Activated naive CD4-positive, alpha-beta T cell treated with anti-CD3 and anti-CD28 coated beads, Interleukin-2, amount 50 U/mL, for 16 hours (primary cell): ENCODE measurements around the gene GBGT1.
"Not testable (repeated sequence)": the region's sequence is repeated elsewhere in the genome, so short reads cannot be mapped to it uniquely, and the experiment has no call there.

Experiments used
- DNase-seq: peaks from one replicate; pipeline ENCODE4 v3.0.0-alpha.2; 2020

GBGT1 gene

DNA sequence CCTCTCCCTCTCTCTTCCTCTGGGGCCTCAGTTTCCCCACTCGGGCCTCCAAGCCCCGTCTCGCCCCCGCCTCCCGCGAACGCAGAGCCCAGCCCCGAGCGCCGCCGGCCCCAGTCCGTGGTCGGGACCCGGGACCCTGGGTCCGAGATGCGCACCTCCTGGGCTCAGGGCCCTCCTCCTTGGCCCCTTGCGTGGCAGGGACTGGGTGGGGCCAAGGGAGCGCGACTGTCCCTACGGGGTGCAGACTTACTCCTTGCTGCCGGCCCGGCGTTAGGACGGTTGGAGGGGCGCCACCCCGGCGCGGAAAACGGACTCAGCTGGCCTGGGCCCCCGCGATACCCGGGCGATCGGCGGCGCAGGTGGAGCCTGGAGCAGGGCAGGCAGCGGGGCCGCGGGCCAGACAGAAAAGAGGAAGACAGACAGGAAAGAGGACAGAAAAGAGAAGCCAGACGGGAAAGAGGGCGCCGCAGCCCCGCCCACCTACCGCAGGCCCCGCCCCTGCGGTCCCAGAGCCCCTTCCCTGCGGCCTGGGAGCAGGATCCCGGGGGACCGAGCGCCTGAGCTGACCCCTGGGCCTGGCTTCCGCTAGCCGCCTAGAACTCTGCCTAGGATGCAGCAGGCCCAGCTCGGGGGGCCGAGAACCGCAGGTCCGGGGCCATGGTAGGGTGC, at the start of gene GBGT1:
GBGT1 (minus strand) TSS at position 411 of the 669 bp plus-strand sequence. CDS start 1,502 bp downstream, outside the sequence.
- DNase-seq: peak; percentile 37

DNA sequence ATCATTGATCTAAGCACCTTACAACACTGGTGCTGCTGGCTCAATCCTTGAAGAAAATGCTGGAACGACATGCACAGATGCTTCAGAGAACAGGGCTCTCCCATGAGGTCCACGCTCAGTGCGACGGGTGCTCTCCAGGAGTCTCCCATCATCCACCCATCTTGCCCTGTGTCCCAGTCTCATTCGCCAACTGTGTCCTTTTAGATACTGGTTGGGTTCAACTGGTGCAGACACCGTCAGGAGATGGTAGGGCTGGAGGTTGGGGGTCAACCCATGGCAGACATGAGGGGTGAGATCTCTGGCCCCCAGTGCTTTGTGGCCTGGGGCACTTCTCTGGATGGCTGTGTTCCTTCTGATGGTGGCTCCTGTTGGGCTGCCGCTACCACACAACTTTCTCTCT, 46.9 kb upstream of the GBGT1 start:
- no peak for DNase-seq

DNA sequence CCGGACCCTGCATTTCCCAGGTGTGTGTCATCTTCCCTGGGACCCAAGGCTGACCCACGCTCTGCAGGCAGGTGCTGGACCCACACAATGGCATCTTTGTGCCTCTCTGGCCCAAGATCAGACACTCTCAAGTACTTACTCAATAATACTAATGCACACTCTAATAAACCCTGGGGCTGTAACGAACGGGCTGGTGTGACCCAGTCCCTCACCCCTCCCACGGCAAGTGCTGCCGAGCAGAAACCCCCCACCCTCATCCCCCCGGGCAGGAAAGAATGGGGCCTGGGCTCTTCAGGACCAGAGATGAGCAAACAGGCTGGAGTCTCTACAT, 46.5 kb upstream of the GBGT1 start:
- no peak for DNase-seq

DNA sequence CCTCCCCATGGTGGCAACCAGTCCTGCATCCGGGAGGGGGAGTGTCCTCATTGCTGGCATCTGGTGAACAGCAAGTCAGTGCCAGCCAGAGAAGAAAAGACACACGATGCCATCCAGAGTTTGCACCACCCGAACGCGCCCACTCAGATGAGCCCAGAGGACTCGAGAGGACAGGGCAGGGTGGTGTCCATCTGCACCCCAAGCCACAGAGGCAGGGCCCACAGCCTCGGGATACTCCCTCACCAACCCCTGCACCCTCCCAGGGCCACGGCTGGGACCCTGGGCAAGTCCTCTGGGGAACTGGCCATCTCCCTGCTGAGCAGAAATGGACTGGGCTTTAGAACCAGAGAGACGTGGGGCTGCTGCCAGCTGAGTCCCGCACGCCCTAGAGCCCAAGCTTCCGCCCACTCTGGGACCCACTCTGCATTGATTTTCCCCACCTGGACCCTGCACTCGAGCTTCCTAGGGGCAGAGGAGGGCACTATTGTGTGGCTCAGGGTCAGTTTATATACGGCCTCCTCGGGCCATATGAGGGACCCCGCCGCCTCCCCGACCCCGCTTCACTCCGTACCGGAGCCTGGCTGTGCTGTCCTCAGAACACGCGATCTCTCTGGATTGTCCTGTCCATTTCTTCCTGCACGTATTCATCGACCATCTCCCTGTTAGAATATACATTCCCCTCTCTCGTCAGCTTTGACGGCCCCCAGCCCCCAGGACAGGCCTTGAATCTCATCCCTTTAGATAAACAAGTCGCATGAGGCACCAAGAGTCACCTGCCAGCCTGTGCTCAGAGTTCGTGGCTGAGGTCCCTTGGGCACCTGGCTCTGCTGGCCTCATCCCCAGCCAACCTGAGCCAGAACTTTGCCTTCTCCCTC, 45.9 kb upstream of the GBGT1 start:
- not testable (repeated sequence) for DNase-seq

DNA sequence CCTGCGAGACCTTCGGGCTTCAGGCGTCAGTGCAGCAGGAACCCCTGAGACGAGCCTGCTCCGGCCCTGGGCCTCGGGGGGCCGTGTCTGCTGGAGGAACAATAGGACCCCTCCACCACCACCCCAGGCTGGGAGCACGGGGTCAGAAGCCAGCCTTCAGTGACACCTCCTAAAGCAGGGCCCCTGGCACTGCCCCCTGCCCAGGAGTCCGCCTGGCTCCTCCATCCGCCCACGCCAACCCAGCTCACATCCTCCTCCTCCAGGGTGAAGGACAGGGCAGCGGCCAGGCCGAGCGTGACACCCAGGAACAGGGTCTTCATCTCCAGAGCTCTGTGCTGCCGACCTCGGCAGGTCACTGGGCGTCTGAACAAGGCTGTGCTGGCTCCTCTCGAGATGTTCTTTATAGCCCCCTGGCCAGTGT, 45.2 kb upstream of the GBGT1 start, which contains the start of gene OBP2B:
OBP2B (minus strand) TSS at position 371 of the 421 bp plus-strand sequence; CDS start at position 320, 51 bp downstream.
- DNase-seq: not testable (repeated sequence)

DNA sequence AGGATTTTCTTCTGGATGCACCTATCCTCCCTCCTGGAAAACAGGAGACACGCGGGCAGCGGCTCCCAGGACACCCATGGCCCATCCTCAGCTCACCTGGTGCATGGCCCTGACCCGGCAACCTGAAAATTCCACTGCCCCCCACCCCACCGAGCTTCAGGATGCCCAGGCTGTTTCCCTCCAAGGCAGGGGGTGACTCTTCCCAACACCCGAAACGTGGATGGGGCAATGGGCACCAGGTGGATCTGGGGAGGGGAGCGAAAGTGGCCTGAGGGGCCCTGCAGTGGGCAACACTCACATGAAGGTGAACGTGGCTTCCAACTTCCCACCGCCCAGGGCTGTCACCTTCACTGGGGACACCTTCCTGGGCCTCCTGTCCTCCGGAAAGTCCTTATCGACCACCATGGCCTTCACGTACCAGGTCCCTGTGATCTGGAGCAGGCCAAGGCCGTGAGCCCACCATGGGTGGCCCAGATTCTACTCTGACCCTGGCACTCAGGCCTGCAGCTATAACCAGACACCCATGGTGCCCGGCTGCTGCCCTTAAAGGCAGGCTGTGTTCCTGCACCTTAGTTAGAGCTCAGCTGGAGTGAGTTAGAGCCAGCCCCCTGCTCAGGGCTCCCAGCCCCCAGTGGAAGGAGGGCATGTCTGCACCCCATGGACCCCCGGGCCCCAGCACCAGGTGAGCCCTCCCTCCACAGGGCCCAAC, 44.6 kb upstream of the GBGT1 start:
- not testable (repeated sequence) for DNase-seq

DNA sequence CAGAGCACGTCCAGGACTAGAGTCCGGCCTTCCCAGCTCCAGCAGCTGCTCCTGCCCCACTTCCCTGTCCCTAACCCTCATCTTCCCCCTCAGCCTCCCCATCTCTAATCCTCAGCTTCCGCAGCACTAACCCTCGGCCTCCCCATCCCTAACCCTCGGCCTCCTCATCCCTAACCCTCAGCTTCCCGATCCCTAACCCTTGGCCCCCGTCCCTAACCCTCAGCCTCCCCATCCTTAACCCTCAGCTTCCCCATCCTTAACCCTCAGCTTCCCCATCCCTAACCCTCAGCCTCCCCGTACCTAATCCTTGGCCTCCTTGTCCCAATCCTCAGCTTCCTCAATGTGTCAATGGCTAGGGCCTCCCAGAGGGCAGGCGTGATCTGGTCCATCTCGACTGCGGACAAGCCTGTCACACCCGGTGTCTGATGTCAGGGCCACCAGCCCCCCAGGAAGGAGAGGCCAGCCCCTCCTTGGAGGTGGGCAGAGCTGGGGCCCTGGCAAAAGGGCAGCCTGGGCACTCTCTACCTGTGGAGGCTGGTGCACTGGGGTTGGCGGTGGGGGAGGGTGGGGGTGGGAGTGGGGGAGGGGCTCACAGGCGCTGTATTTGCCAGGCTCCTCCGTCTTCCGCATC, 43.9 kb upstream of the GBGT1 start:
- DNase-seq: no peak

DNA sequence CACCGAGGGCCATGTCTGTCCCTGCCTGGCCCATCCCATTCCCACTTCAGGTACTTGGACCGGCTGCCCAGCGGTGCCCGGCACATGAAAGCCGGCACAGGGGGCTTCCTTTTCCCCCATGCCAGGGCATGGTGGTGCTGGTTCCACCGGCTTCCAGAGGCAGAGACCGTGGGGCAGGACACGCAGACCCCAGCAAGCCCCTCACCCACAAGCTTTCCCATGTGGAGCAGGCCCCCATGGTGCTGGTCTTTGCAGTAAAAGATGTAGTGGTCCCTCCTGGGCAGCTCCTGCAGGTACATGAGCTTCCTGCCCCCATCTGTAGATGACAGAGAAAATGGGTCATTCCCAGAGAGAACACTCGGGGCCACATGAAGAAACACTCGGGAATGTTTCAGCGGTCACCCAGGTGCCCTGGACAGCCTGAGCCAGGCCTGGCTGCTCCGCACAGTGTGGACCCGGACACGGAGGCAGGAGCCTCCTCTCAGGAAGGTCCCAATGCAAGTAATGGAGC, 43.4 kb upstream of the GBGT1 start:
- DNase-seq: no peak

DNA sequence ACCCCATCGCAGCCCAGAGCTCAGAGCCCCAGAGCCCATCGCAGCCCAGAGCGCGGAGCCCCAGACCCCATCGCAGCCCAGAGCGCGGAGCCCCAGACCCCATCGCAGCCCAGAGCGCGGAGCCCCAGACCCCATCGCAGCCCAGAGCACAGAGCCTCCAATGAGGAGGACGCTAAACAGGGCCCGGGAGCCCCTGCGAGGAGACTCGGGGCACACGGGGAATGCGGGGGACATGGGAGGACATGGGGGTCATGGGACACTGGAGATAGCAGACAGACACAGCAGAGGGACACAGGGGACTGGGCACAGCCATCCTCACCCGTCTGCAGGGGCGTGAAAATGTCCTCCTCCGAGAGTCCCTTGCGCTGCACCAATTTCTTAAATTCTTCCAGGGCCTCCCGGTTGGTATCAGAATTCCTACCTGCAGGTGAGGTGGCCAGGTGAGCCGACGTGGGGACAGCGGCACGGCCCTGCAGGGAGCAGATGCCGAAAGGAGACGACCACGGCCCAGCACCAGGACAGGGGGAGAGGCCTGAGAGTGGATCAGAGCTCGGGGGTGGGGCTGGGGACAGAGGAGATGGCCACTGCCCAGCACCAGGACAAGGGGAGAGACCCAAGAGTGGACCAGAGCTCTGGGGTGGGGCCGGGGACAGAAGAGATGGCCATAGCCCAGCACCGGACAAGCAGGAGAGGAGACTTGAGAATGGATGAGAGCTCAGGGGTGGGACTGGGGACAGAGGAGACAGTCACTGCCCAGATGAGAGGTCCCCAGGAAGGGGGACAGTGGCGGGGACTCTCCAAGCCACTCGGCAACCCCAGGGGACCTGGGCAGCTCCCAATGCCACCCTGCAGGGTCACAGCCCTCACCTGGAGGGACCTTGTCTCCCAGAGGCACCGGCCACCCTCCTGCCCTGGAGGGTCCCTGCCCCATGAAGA, 42.5 kb upstream of the GBGT1 start:
- DNase-seq: no peak

DNA sequence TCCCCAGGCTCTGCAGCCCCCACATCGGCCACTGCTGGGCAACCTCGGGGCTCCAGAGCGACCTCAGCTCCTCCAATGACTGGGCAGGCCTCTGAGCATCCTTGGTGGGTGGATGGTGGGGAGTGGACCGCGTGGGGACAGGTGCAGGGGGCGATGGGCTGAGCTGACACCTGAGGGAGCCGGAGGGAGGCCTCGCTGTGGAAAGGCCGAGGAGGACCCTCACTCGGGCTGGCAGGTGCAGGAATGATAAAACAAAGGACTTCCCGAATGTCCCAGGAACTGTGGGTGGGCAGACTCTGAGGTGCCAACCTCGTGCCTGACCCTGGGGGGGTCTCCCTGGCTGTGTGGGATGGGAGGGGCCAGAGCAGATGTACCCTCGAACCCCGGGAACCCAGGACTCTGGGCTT, 41.8 kb upstream of the GBGT1 start:
- not testable (repeated sequence) for DNase-seq

DNA sequence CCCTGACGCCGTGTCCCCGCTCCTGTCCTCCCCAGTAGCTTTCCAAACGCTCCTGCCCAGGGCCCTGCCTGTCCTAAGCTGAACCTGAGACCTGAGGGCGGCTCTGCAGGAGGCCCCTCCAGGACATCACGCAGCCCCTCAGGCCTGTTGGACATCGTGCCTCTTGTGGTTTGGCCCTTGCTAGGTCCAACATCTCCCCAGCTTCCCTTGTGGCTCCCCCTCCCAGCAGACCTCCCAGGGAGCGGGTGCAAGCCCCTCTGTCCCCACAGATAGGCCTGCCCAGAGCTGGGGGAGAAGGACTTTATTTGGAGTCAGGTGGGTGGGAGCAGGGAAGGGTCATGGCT, 41.3 kb upstream of the GBGT1 start:
- DNase-seq: no peak

DNA sequence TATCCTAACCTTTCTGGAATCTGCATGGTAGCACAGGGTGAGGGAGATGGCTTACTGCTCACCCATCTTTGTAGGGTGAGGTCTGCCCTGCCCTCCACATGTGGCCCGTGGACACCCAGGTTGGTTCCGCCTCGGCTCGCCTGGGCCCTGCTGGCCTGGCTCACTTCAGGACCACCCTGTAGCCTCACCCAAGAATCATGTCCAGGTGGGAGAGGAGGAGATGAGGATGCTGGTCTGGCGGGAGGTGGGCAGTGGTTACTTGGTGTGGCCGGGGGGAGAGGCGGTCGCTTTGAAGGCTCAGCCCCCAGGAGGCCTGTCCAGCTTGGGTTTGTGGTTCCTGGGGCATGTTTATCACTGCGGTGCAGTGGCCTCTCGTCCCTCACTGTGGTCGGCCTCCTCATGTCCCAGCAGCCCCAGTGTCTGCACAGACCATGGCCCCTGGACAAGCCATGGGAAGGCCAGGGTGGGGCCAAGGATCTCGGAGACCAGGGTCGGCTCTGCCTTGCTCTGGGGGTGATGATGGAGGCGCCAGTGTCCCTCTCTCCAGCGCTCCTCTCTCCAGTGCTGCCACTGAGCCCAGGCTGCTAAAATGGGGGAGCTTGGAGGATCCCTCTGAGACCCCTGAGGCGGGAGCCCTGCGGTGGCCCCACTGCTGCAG, 40.8 kb upstream of the GBGT1 start:
- DNase-seq: no peak

DNA sequence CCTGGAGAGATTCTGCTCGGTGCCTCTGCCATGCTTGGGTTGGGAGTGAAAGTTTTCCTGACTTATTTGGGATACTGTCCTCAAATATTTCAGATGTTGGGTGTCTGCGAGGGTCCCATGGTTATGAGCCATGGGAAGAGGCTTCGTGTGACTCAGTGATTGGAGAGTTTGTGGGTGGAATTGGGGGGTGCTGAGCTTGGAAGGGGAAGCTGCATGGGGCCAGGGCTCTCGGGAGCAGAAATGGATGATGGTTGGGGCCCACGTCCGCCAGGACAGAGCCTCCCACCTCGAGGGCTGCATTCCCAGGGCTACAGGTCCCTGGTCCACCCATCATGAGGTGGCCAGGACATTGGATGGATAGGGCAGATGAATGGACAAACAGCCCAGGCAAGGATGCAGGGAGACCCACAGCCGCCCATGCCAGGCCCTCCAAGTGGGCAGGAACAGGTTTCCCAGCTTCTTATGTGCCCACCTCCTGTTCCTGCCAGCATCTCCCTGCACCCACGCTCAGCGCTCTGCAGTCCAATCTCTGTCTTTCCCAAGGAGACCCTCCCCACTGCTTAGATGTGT, 39.9 kb upstream of the GBGT1 start:
- no peak for DNase-seq

DNA sequence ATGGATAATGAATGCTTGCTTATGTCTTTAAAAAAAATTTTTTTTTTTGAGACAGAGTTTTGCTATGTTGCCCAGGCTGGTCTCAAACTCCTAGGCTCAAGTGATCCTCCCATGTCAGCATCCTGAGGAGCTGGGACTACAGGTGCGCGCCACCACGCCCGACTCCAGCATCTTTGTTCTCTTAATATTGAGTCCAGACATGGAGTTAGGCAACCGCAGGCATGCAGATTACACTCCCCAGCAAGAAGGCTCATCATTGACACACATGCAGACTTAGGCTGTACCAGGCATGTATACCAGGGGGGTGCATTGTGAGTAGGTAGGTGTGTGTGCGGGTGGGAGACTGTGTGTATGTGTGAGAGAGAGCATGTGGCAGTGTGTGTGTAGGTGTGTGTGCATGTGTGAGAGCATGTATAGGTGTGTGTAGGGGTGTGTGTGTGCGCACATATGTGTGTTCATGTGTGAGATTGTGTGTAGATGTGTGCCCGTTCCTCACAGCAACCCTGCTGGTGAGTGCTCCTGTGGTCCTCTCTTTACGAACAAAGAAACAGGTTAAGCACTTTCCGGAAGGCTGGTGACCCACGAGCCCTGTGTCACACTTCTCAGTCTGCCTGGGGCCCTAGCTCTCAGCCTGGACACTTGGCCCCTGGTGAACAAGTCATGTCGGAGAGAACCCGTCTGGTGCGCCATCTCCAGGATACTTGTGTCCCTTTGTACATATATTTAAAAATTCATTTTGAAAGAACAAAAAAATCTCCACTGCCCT, 39.2 kb upstream of the GBGT1 start:
- no peak for DNase-seq

DNA sequence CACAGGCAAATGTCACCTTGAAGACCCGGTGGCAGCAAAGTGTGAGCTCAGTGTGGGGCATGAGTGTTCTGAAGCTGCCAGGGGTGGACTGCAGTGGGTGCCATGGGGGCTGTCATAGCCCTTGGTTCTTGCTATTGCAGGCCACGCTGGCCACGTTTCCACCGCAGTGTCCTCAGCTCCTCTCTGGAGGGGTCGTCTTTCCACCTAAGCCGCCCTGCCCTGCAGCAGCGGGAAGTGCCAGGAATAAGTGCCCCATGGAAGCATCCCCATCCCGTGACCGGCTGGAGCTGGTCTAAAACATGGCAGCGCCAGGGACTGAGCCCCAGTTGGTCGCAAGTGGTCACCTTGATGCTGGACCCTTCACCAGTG, 38.4 kb upstream of the GBGT1 start:
- no peak for DNase-seq

DNA sequence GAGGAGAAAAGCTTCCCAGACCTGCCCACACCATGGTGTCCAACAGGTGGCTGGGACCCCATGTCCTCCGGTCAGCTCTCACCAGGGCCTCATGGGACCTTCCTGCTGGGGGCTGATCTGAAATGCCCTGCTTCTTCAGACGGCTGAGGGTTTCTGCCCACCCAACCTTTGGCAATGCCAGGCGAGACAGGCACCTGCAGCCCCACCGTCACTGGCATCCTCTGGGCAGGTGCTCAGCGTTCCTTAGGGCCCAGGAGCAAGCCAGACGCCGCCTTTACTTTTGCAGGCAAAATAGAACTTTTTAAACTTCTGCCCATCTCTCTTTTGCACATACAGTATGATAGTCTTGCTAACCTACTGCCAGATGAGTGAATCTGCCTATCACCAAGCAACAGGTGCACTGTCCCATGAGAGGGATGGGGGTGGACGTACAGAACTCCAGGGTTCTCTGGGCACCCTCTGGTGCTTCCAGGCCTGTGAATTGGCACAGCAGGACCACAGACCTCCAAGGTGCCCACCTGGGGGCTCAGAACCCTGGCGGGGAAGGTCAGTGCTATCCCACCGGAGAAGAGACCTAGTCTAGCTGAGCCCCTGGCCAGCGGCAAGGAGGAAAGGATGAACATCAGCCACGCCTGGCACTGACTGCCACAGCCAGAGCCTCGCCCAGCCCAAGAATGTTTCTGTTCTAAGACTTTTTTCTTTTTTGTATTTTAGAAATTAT, 37.9 kb upstream of the GBGT1 start:
- DNase-seq: no peak

DNA sequence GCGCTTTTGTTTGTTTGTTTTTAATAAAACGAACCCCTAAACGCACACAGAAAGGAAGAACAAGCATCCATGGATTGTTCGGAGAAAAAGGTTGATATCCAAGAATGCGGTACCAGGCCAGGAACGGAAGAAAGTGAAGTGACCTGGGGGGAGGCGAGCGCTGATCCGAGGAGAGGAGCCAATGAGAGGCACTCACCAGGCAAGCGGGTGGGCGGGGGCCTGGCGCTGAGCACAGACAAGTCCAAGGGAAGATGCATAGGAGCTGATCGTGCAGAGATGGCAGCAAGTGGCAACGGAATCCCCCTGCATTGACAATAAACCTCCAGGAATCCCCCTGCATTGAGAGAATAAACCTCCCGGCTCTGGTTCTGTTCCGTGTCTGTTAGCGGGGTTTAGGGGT, 36.9 kb upstream of the GBGT1 start:
- DNase-seq: no peak

DNA sequence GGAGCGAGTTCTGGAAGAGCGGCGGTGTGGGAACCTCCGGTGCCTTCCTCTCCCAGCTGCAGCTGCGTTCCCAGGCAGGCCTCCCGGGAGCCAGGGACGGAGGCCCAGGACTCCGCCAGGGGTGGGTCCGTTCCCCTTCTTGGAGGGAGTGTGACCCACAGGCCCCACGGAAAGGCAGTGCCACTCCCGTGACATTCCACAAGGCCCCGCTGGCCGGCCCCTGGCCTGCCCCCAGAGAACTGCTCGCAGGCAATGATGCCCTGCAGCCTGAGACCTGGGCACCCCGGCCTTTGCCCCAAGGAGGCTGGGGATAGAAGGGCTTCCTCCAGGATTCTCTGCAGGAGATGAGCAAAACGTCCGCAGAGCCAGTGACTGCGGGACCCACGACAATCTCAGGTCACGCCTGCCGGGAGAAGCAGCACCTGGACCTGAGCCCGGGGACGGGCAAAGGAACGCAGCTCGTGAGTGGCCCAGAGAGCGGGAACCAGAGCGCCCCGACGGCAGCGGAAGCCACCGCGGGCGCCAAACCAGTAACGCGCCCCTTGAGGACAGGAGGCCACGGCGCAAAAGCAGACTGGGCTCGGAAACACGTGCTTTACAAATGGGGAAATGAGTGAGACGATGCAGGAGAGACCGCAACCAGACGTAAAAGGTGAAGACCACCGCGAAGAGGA, 36.1 kb upstream of the GBGT1 start:
- peak; percentile 30 for DNase-seq

DNA sequence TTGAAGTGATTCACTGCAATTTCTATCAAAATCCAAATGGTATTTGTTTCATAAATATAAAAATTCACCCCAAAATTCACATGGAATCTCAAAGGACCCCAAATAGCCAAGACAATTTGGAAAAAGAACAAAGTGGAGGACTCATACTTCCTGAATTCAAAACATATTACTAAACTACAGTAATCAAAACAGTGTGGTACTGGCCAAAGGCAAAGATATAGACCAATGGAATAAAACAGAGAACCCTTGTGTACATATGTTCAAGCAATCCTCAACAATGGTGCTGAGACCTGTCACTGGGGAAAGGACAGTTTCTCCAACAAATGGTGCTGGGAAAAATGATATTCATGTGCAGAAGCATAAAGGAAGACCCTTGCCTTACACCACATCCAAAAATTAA, 31.3 kb upstream of the GBGT1 start:
- DNase-seq: no peak
